ENCODE results near the gene JARID2.
A peak's percentile ranks its signal among the peaks of the same experiment; 100 is the strongest.

Gene JARID2

GRCh38 chr6:15274692-15275387 is 29.0 kb downstream of the JARID2 start:
- DNase-seq (ENCODE audit: low read depth): no peak
- peak; percentile 28 for TF ChIP-seq CTCF (conservative IDR thresholded peaks at IDR 0.05; ENCODE audit: low read depth, low read length)
- no peak overlapping the region for H3K4me3 ChIP-seq (ENCODE audit: low read length)

- no peak for TF ChIP-seq CTCF (conservative IDR thresholded peaks at IDR 0.05; ENCODE audit: low read depth, low read length)
- DNase-seq (ENCODE audit: low read depth): no peak
- H3K4me3 ChIP-seq (ENCODE audit: low read length): no peak overlapping the region
Measured at GRCh38 chr6:15276036-15276985, 30.4 kb downstream of the JARID2 start.

GRCh38 chr6:15279047-15279661 is 33.3 kb downstream of the JARID2 start:
- no peak for DNase-seq (ENCODE audit: low read depth)

GRCh38 chr6:15280028-15280427 is 34.2 kb downstream of the JARID2 start:
- TF ChIP-seq CTCF (conservative IDR thresholded peaks at IDR 0.05; ENCODE audit: low read depth, low read length): no peak
- no peak for DNase-seq (ENCODE audit: low read depth)
- H3K4me3 ChIP-seq (ENCODE audit: low read length): no peak overlapping the region

More at GRCh38 chr6:15279047-15279661, 33.3 kb downstream of the JARID2 start:
- H3K4me3 ChIP-seq (ENCODE audit: low read length): no peak overlapping the region
- TF ChIP-seq CTCF (conservative IDR thresholded peaks at IDR 0.05; ENCODE audit: low read depth, low read length): no peak

- TF ChIP-seq CTCF (conservative IDR thresholded peaks at IDR 0.05; ENCODE audit: low read depth, low read length): no peak
- no peak for DNase-seq (ENCODE audit: low read depth)
- H3K4me3 ChIP-seq (ENCODE audit: low read length): no peak overlapping the region
Measured at GRCh38 chr6:15280961-15281360, 35.1 kb downstream of the JARID2 start.

- no peak for DNase-seq (ENCODE audit: low read depth)
- H3K4me3 ChIP-seq (ENCODE audit: low read length): no peak overlapping the region
- no peak for TF ChIP-seq CTCF (conservative IDR thresholded peaks at IDR 0.05; ENCODE audit: low read depth, low read length)
Measured at GRCh38 chr6:15282334-15282733, 36.5 kb downstream of the JARID2 start.
